Coronary artery (tissue), 2 donors: ENCODE data around the gene MFNG.
"Not testable (repeated sequence)": the region's sequence is repeated elsewhere in the genome, so short reads cannot be mapped to it uniquely, and the experiment has no call there.

ENCODE experiments used
- DNase-seq: peaks from one replicate; pipeline ENCODE4 v3.0.0-alpha.2; 2017; ENCODE audit warnings: low spot score
- H3K27ac ChIP-seq, 2 donors: fragments of 200-600 bp; sonication (generic); one replicate each; pipeline ENCODE4 v1.5.1; 2016 to 2019
- H3K4me3 ChIP-seq: fragments of 200-600 bp; sonication (generic); 2 replicates; pipeline ENCODE4 v1.5.1; 2016; ENCODE audit warnings: mild to moderate bottlenecking, moderate library complexity
- CTCF ChIP-seq: fragments of 200-600 bp; sonication (generic); IDR thresholded peaks from one replicate; pipeline ENCODE4 v1.5.1; 2019; ENCODE audit warnings: antibody characterized with exemption

The MFNG gene

GRCh38 chr22:37472418-37473006, 13.7 kb downstream of the MFNG start:
- no peak for DNase-seq
- no peak overlapping the region for H3K27ac ChIP-seq
- TF ChIP-seq CTCF = no peak
- H3K4me3 ChIP-seq = no peak overlapping the region

- H3K4me3 ChIP-seq = no peak overlapping the region
- no peak for TF ChIP-seq CTCF
- no peak for DNase-seq
- no peak overlapping the region for H3K27ac ChIP-seq
These were observed 14.3 kb downstream of the MFNG start for GRCh38 chr22:37471727-37472417.

- no peak for DNase-seq
- no peak for TF ChIP-seq CTCF
- H3K4me3 ChIP-seq = no peak overlapping the region
- H3K27ac ChIP-seq = no peak overlapping the region
These were observed 16.1 kb downstream of the MFNG start for GRCh38 chr22:37470087-37470445.

GRCh38 chr22:37469416-37470086, 16.6 kb downstream of the MFNG start:
- DNase-seq = no peak
- no peak overlapping the region for H3K4me3 ChIP-seq
- TF ChIP-seq CTCF = no peak
- no peak overlapping the region for H3K27ac ChIP-seq

- not testable (repeated sequence) for H3K4me3 ChIP-seq, DNase-seq, H3K27ac ChIP-seq
These were observed 17.9 kb downstream of the MFNG start for GRCh38 chr22:37468201-37468695.

GRCh38 chr22:37467391-37467955, 18.7 kb downstream of the MFNG start:
- Histone ChIP-seq H3K4me3 (no peak overlapping the region), H3K27ac (no peak overlapping the region)
- no peak for TF ChIP-seq CTCF
- no peak for DNase-seq

GRCh38 chr22:37464181-37464580, 22.0 kb downstream of the MFNG start:
- Histone ChIP-seq H3K27ac (no peak overlapping the region), H3K4me3 (no peak overlapping the region)
- no peak for DNase-seq
- no peak for TF ChIP-seq CTCF
